Uterus (tissue), 2 donors: ENCODE measurements around the gene TAAR8.

Experiments used
- CTCF ChIP-seq, 4 experiments: fragments of 200-600 bp in 2 of 4; fragments of 450-650 bp in 2 of 4; sonication (generic) in 2 of 4; IDR thresholded peaks; one replicate each; pipeline ENCODE4 v1.5.1; 2016 to 2019; ENCODE audit warnings: antibody characterized with exemption in 4 of 4, mild to moderate bottlenecking in 2 of 4, moderate library complexity in 1 of 4
- POLR2A ChIP-seq, 2 donors: fragments of 450-650 bp; IDR thresholded peaks; one replicate each; pipeline ENCODE4 v1.6.1; 2016; ENCODE audit warnings: antibody characterized with exemption in 2 of 2, mild to moderate bottlenecking in 1 of 2, moderate library complexity in 1 of 2

- no peak for TF ChIP-seq CTCF (IDR thresholded peaks at IDR 0.05)
- TF ChIP-seq POLR2A (IDR thresholded peaks at IDR 0.05): no peak
Measured at GRCh38 chr6:132511831-132512220, 40.6 kb upstream of the TAAR8 start.
